ENCODE results near the gene TMIGD3. TPM values are rescaled to one million over a fixed set of nuclear protein-coding genes. Genes with fewer than 3 reads are reported as not detected.

The TMIGD3 gene
- total RNA-seq, 6 experiments from 2014 or later, result 2.4 to 9.7 (median 5.8) TPM

GRCh38 chr1:111515291-111516004 is 12.0 kb upstream of the TMIGD3 start:
- peak in 2 of 3 donors; percentile 75 for DNase-seq

GRCh38 chr1:111513410-111514020 is 10.1 kb upstream of the TMIGD3 start:
- Histone ChIP-seq H3K27ac (no peak overlapping the region), H3K4me3 (no peak overlapping the region), H3K36me3 (no peaks in the 10 kb centered on the region), H3K4me1 (peaks cover 0 to 18% (median 14%) of the 10 kb centered on the region in 4 donors), H3K27me3 (no peaks in the 10 kb centered on the region), H3K9me3 (no peaks in the 10 kb centered on the region)
- intact Hi-C loops (cut with DNase I), result no loop called here
- TF ChIP-seq CTCF (IDR thresholded peaks at IDR 0.05) (no peak), POLR2A (IDR thresholded peaks at IDR 0.05) (no peak)
- DNase-seq (no peak), ATAC-seq (no peak)
- WGBS (ENCODE audit: insufficient coverage, low coverage, low lambda C conversion rate, missing lambda C conversion rate), result 43% methylated on average over 8 of the region's 8 CpGs

More at GRCh38 chr1:111515291-111516004, 12.0 kb upstream of the TMIGD3 start:
- peak overlapping the region; percentile 48 to 76 (median 62) for H3K27ac ChIP-seq
- H3K9me3 ChIP-seq, result no peaks in the 10 kb centered on the region
- 18% methylated on average over 10 of the region's 40 CpGs for WGBS (ENCODE audit: insufficient coverage, low coverage, low lambda C conversion rate, missing lambda C conversion rate)
- no peaks in the 10 kb centered on the region for H3K36me3 ChIP-seq
- ATAC-seq, result peak; percentile 66 to 85 (median 73)
- intact Hi-C loops (cut with DNase I), result no loop called here
- peak overlapping the region in 2 of 3 donors; percentile 24 to 36 for H3K4me3 ChIP-seq
- H3K27me3 ChIP-seq, result no peaks in the 10 kb centered on the region
- H3K4me1 ChIP-seq, result peaks cover 0 to 4% (median 0%) of the 10 kb centered on the region in 4 donors
- no peak for TF ChIP-seq POLR2A (IDR thresholded peaks at IDR 0.05)

GRCh38 chr1:111512931-111513330 is 9.5 kb upstream of the TMIGD3 start:
- no peaks in the 10 kb centered on the region for H3K27me3 ChIP-seq
- intact Hi-C loops (cut with DNase I), result no loop called here
- no peak for TF ChIP-seq CTCF (IDR thresholded peaks at IDR 0.05)
- no peak for TF ChIP-seq POLR2A (IDR thresholded peaks at IDR 0.05)
- ATAC-seq (no peak), DNase-seq (no peak)
- no CpG with 5 or more reads among the region's 3 CpGs for WGBS (ENCODE audit: insufficient coverage, low coverage, low lambda C conversion rate, missing lambda C conversion rate)
- H3K4me1 ChIP-seq, result peaks cover 0 to 18% (median 14%) of the 10 kb centered on the region in 4 donors
- H3K9me3 ChIP-seq, result no peaks in the 10 kb centered on the region
- H3K36me3 ChIP-seq, result no peaks in the 10 kb centered on the region
- H3K4me3 ChIP-seq, result no peak overlapping the region
- no peak overlapping the region for H3K27ac ChIP-seq

GRCh38 chr1:111512132-111512889 is 8.9 kb upstream of the TMIGD3 start:
- H3K27ac ChIP-seq, result no peak overlapping the region
- DNase-seq (no peak), ATAC-seq (no peak)
- no peaks in the 10 kb centered on the region for H3K36me3 ChIP-seq
- H3K27me3 ChIP-seq, result no peaks in the 10 kb centered on the region
- H3K4me3 ChIP-seq, result no peak overlapping the region
- no peaks in the 10 kb centered on the region for H3K9me3 ChIP-seq
- WGBS (ENCODE audit: insufficient coverage, low coverage, low lambda C conversion rate, missing lambda C conversion rate), result 90% methylated on average over 5 of the region's 5 CpGs
- intact Hi-C loops (cut with DNase I), result no loop called here
- TF ChIP-seq CTCF (IDR thresholded peaks at IDR 0.05) (no peak), POLR2A (IDR thresholded peaks at IDR 0.05) (no peak)
- H3K4me1 ChIP-seq, result peaks cover 0 to 18% (median 14%) of the 10 kb centered on the region in 4 donors

Data from right lobe of liver (tissue), 6 donors.